Vagina (tissue), 2 donors: Measurements from ENCODE around the gene RUBCN. TPM values are rescaled to one million over a fixed set of nuclear protein-coding genes. Genes with fewer than 3 reads are reported as not detected.

Experiments
- DNase-seq, 2 donors: peaks; one replicate each; pipeline ENCODE4 v3.0.0-alpha.2; 2017; ENCODE audit errors: extremely low spot score in 2 of 2
- H3K27ac ChIP-seq: fragments of 200-600 bp; sonication (generic); one replicate; pipeline ENCODE4 v1.5.1; 2019
- H3K27me3 ChIP-seq: fragments of 200-600 bp; sonication (generic); one replicate; pipeline ENCODE4 v1.5.1; 2019
- H3K36me3 ChIP-seq, 2 donors: fragments of 200-600 bp; sonication (generic); one replicate each; pipeline ENCODE4 v1.5.1; 2017 to 2019
- H3K4me1 ChIP-seq: fragments of 200-600 bp; sonication (generic); one replicate; pipeline ENCODE4 v1.5.1; 2019
- H3K4me3 ChIP-seq, 2 donors: fragments of 200-600 bp; sonication (generic); 1 replicate in 1 of 2; 2 replicates in 1 of 2; pipeline ENCODE4 v1.5.1; 2016 to 2019
- H3K9me3 ChIP-seq: fragments of 200-600 bp; sonication (generic); one replicate; pipeline ENCODE4 v1.5.1; 2019
- CTCF ChIP-seq, 3 experiments: fragments of 450-650 bp in 2 of 3; fragments of 200-600 bp in 1 of 3; sonication (generic) in 1 of 3; IDR thresholded peaks; one replicate each; pipeline ENCODE4 v1.5.1; 2017 to 2019; ENCODE audit warnings: antibody characterized with exemption in 3 of 3, mild to moderate bottlenecking in 2 of 3, moderate library complexity in 2 of 3
- POLR2A ChIP-seq, 2 donors: fragments of 450-650 bp; IDR thresholded peaks; one replicate each; pipeline ENCODE4 v1.6.1; 2017; ENCODE audit warnings: antibody characterized with exemption in 2 of 2, mild to moderate bottlenecking in 2 of 2, moderate library complexity in 2 of 2
- POLR2AphosphoS5 ChIP-seq, 2 donors: sonication (generic); formaldehyde crosslinking; IDR thresholded peaks; one replicate each; pipeline ENCODE4 v1.9.0; 2017; ENCODE audit warnings: antibody characterized with exemption in 2 of 2, mild to moderate bottlenecking in 2 of 2, low read depth in 1 of 2; ENCODE audit not compliant: insufficient read depth in 1 of 2
- intact Hi-C: fragments of 100-400 bp; cut with DNase I; formaldehyde crosslinking; loops from one replicate; pipeline ENCODE4 v1.15.1; 2023
- total RNA-seq: library from RNA; depleted of rRNA; stranded (reverse); fragments of >200 nt; gene quantifications from one replicate; pipeline ENCODE4 v1.2.3, GENCODE V29; 2016

The RUBCN gene
- total RNA-seq, 1 donor from 2014 or later = 48.6 TPM

DNA sequence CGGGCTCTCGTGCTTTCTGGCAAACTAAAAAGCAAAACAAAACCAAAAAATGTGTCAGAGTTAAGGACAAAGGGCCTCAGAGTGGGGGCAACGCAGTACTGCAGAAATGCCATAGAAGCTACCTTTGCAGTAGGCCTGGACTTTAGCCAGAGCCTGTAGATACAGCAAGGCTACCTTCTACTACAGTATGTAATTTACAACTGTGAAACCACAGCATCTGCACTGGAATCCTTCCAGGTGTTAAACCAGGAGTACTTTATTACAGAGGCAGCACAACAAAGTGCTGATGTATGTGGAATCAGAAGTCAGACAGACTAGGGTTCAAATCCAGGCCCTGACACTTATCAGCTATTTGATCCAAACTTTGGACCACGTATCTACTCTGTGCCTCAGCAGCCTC, 34.9 kb downstream of the RUBCN start:
- DNase-seq = no peak
- Histone ChIP-seq H3K4me1 (no peaks in the 10 kb centered on the region), H3K27me3 (no peaks in the 10 kb centered on the region), H3K27ac (no peak overlapping the region), H3K4me3 (no peak overlapping the region), H3K36me3 (peaks cover 0 to 38% of the 10 kb centered on the region in 2 donors), H3K9me3 (no peaks in the 10 kb centered on the region)
- intact Hi-C loops = no loop called here
- TF ChIP-seq POLR2A (IDR thresholded peaks at IDR 0.05) (no peak), CTCF (IDR thresholded peaks at IDR 0.05) (no peak), POLR2AphosphoS5 (IDR thresholded peaks at IDR 0.05; ENCODE audit: insufficient read depth in 1 of 2, low read depth in 1 of 2) (no peak)

DNA sequence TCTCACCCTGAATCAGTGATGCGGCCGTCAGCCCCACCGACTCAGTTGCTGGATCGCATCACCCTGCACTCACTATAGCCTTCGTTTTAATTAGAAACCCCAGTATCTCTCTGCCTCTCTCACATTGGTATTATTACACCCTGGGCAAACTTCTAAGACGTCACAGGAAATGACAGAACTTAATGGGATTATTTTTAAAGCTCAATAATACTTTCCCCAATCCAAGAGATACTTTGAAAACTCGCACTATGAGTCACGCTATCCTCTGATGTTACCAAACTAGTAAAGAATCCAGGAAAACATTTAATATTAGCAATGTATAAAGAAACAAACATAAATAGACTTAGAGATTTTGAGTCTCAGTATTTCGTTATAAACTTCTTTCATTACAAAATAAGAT, 36.6 kb downstream of the RUBCN start:
- no peak for TF ChIP-seq CTCF (IDR thresholded peaks at IDR 0.05)
- TF ChIP-seq POLR2A (IDR thresholded peaks at IDR 0.05) = no peak
- no peak for TF ChIP-seq POLR2AphosphoS5 (IDR thresholded peaks at IDR 0.05; ENCODE audit: insufficient read depth in 1 of 2, low read depth in 1 of 2)
- intact Hi-C loops = no loop called here
- no peak for DNase-seq
- H3K36me3 ChIP-seq = peaks cover 0 to 51% of the 10 kb centered on the region in 2 donors
- H3K27ac ChIP-seq = no peak overlapping the region
- H3K9me3 ChIP-seq = no peaks in the 10 kb centered on the region
- H3K27me3 ChIP-seq = no peaks in the 10 kb centered on the region
- no peaks in the 10 kb centered on the region for H3K4me1 ChIP-seq
- no peak overlapping the region for H3K4me3 ChIP-seq

- Histone ChIP-seq H3K27me3 (no peaks in the 10 kb centered on the region), H3K27ac (no peak overlapping the region), H3K4me1 (no peaks in the 10 kb centered on the region), H3K9me3 (no peaks in the 10 kb centered on the region), H3K4me3 (no peak overlapping the region), H3K36me3 (peaks cover 6 to 56% of the 10 kb centered on the region in 2 donors)
- DNase-seq = no peak
- intact Hi-C loops = no loop called here
- TF ChIP-seq CTCF (IDR thresholded peaks at IDR 0.05) (no peak), POLR2AphosphoS5 (IDR thresholded peaks at IDR 0.05; ENCODE audit: insufficient read depth in 1 of 2, low read depth in 1 of 2) (no peak), POLR2A (IDR thresholded peaks at IDR 0.05) (no peak)
These were observed 39.3 kb downstream of the RUBCN start for GRCh38 chr3:197697355-197697754.

DNA sequence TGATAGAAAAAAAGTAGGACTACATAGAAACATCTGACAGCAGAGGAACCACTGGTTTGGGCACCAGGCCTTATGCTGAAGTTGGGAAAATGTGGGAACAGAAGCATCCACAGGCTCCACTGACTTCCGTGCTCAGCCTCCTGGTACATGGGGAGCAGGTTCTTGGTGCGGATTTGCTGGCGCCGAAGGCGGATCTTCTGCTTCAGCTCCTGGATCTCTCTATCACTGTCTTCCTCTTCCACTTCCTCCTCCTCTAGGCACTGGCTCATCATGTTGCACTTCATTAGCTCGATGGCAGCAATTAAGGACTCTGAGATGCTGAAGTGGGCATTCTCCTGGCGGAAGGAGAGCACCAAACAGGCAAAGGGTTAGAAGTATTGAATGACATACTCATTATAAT, 42.5 kb downstream of the RUBCN start:
- H3K36me3 ChIP-seq = peaks cover 6 to 55% of the 10 kb centered on the region in 2 donors
- intact Hi-C loops = no loop called here
- no peak for DNase-seq
- TF ChIP-seq POLR2AphosphoS5 (IDR thresholded peaks at IDR 0.05; ENCODE audit: insufficient read depth in 1 of 2, low read depth in 1 of 2) = no peak
- no peak for TF ChIP-seq CTCF (IDR thresholded peaks at IDR 0.05)
- no peak for TF ChIP-seq POLR2A (IDR thresholded peaks at IDR 0.05)
- H3K9me3 ChIP-seq = no peaks in the 10 kb centered on the region
- H3K4me1 ChIP-seq = no peaks in the 10 kb centered on the region
- no peak overlapping the region for H3K27ac ChIP-seq
- no peaks in the 10 kb centered on the region for H3K27me3 ChIP-seq
- no peak overlapping the region for H3K4me3 ChIP-seq

DNA sequence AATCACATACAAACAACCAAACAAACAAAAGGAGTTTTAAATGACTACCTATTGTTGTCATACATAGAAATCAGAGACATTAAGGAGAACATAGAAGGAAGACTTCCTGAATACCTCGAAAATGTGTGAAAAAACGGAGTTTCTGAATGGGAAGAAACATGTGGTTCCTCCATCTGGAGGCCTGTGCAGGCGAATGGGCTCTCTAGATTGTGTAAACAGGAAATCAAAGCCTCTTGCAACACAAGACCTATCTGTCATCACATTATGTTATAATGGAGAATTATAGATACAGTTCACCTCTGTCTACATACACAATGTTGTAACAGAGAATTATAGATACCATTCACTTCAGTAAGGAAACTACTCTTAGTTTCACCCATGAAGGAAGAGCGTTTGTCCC, 44.1 kb downstream of the RUBCN start:
- intact Hi-C loops = no loop called here
- H3K4me1 ChIP-seq = no peaks in the 10 kb centered on the region
- no peak for DNase-seq
- H3K9me3 ChIP-seq = no peaks in the 10 kb centered on the region
- no peak overlapping the region for H3K4me3 ChIP-seq
- H3K36me3 ChIP-seq = peaks cover 6 to 62% of the 10 kb centered on the region in 2 donors
- no peaks in the 10 kb centered on the region for H3K27me3 ChIP-seq
- H3K27ac ChIP-seq = no peak overlapping the region
- TF ChIP-seq CTCF (IDR thresholded peaks at IDR 0.05) (no peak), POLR2A (IDR thresholded peaks at IDR 0.05) (no peak), POLR2AphosphoS5 (IDR thresholded peaks at IDR 0.05; ENCODE audit: insufficient read depth in 1 of 2, low read depth in 1 of 2) (no peak)
